Adrenal gland (tissue), 5 donors: Measurements from ENCODE around the gene MAP7D1.

ENCODE experiments used
- POLR2A ChIP-seq, 2 donors: fragments of 450-650 bp; IDR thresholded peaks; one replicate each; pipeline ENCODE4 v1.6.1; 2017; ENCODE audit warnings: antibody characterized with exemption in 2 of 2, mild to moderate bottlenecking in 2 of 2, moderate library complexity in 1 of 2
- TF ChIP-seq, protein P1 (sequence below), 6 experiments: fragments of 450-650 bp in 4 of 6; fragments of 200-600 bp in 2 of 6; sonication (generic) in 1 of 6; IDR thresholded peaks; 1 replicate in 5 of 6; 2 replicates in 1 of 6; pipeline versions ENCODE4 v1.5.1 to v1.8.0; 2016 to 2021; ENCODE audit warnings: antibody characterized with exemption in 6 of 6, mild to moderate bottlenecking in 2 of 6, moderate library complexity in 1 of 6
- donor health status: DM: no; HTN: no; CAD: no.

DNA sequence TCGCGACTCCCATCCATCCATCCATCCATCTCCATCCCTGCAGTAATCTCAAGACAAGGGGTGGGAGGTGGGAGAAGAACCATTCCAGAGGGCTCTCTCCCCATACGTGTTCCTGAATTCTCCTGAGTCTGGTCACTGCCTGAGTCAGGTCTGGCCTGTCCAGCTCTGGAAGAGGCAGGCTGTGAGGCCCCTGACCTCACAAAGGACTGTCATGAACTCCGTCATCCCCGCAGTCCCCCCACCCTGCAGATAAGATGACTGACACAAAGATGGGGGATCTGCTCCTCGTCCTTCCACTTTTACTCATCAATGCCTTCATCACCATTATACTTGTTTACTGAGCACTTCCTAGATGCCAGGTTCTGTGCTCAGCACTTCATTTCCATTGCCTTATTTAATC is 1.6 kb upstream of the MAP7D1 start:
- TF ChIP-seq, protein P1, sequence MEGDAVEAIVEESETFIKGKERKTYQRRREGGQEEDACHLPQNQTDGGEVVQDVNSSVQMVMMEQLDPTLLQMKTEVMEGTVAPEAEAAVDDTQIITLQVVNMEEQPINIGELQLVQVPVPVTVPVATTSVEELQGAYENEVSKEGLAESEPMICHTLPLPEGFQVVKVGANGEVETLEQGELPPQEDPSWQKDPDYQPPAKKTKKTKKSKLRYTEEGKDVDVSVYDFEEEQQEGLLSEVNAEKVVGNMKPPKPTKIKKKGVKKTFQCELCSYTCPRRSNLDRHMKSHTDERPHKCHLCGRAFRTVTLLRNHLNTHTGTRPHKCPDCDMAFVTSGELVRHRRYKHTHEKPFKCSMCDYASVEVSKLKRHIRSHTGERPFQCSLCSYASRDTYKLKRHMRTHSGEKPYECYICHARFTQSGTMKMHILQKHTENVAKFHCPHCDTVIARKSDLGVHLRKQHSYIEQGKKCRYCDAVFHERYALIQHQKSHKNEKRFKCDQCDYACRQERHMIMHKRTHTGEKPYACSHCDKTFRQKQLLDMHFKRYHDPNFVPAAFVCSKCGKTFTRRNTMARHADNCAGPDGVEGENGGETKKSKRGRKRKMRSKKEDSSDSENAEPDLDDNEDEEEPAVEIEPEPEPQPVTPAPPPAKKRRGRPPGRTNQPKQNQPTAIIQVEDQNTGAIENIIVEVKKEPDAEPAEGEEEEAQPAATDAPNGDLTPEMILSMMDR (IDR thresholded peaks at IDR 0.05) = no peak
- no peak for TF ChIP-seq POLR2A (IDR thresholded peaks at IDR 0.05)
